ENCODE measurements around the gene SLC22A13. TPM values are rescaled to one million over a fixed set of nuclear protein-coding genes. Genes with fewer than 3 reads are reported as not detected.

SLC22A13 gene
- total and polyA plus RNA-seq, 9 of the 15 experiments (the other 6 are each of a cell fraction or from before 2014, with no cell fraction given): 0.09 to 0.49 (median 0.17) TPM; not detected in 3

DNA sequence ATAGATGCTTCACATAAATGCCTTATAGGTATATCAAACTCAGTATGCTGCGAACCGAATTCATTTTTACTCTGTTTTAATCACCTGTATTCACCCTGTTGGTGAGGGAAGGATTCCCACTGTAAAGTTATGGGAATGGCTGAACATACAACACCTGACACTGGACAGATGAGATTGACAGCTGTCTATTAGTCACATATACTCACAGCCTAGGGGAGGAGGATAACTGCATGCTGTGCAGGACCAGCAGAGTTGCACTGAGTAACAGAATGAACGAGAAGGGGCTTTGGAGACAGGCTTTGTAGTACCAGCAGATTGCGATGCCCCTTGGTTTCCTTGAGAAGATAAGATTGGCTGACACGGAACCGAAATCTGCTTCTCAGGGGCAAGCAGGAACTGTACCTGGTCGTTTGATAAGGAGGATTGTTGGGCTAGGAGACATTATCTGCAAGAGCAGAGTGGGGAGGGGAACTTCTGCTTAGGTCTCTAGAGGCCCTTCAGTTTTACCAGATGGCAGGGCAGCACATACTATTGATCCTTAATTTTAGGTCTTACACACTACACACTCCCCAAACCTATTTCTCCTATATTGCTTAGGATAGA lies 43.5 kb upstream of the SLC22A13 start (continued):
- TF ChIP-seq SPI1 (IDR thresholded peaks at IDR 0.05; ENCODE audit: borderline replicate concordance, low read depth, low read length) (0 out of 2 replicates have a peak, but pooled peaks have one; percentile 11), CBX8 (IDR thresholded peaks at IDR 0.05; ENCODE audit: borderline replicate concordance, extremely low read depth, low read depth, low read length, poor library complexity, severe bottlenecking) (no peak), BCL6 (CRISPR knock-in tag; IDR thresholded peaks at IDR 0.05) (no peak), TBP (optimal IDR thresholded peaks at IDR 0.05; ENCODE audit: low read depth, low read length) (no peak), ARID1B (IDR thresholded peaks at IDR 0.05) (peak; percentile 84), ZNF347 (CRISPR knock-in tag; IDR thresholded peaks at IDR 0.05; ENCODE audit: low read depth) (no peak), CBFA2T2 (conservative IDR thresholded peaks at IDR 0.05) (peak; percentile 91), ZNF668 (CRISPR knock-in tag; IDR thresholded peaks at IDR 0.05) (no peak), CBX2 (IDR thresholded peaks at IDR 0.05; ENCODE audit: insufficient read depth, low read length, poor library complexity, severe bottlenecking) (no peak), POLR2G (IDR thresholded peaks at IDR 0.05; ENCODE audit: low read depth, low read length) (no peak), RFX7 (CRISPR knock-in tag; IDR thresholded peaks at IDR 0.05) (no peak), FOSL1 (tag; conservative IDR thresholded peaks at IDR 0.05) (no peak), U2AF2 (optimal IDR thresholded peaks at IDR 0.05; ENCODE audit: low read depth, low read length) (no peak), C11orf30 (IDR thresholded peaks at IDR 0.05; ENCODE audit: low read depth) (no peak)
- TF ChIP-seq, protein P1, sequence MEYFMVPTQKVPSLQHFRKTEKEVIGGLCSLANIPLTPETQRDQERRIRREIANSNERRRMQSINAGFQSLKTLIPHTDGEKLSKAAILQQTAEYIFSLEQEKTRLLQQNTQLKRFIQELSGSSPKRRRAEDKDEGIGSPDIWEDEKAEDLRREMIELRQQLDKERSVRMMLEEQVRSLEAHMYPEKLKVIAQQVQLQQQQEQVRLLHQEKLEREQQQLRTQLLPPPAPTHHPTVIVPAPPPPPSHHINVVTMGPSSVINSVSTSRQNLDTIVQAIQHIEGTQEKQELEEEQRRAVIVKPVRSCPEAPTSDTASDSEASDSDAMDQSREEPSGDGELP (CRISPR knock-in tag; IDR thresholded peaks at IDR 0.05; ENCODE audit: borderline replicate concordance): 0 out of 2 replicates have a peak, but pooled peaks have one; percentile 19
- TF ChIP-seq, protein P2, sequence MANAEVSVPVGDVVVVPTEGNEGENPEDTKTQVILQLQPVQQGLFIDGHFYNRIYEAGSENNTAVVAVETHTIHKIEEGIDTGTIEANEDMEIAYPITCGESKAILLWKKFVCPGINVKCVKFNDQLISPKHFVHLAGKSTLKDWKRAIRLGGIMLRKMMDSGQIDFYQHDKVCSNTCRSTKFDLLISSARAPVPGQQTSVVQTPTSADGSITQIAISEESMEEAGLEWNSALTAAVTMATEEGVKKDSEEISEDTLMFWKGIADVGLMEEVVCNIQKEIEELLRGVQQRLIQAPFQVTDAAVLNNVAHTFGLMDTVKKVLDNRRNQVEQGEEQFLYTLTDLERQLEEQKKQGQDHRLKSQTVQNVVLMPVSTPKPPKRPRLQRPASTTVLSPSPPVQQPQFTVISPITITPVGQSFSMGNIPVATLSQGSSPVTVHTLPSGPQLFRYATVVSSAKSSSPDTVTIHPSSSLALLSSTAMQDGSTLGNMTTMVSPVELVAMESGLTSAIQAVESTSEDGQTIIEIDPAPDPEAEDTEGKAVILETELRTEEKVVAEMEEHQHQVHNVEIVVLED (CRISPR knock-in tag; IDR thresholded peaks at IDR 0.05): no peak
- TF ChIP-seq, protein P3, sequence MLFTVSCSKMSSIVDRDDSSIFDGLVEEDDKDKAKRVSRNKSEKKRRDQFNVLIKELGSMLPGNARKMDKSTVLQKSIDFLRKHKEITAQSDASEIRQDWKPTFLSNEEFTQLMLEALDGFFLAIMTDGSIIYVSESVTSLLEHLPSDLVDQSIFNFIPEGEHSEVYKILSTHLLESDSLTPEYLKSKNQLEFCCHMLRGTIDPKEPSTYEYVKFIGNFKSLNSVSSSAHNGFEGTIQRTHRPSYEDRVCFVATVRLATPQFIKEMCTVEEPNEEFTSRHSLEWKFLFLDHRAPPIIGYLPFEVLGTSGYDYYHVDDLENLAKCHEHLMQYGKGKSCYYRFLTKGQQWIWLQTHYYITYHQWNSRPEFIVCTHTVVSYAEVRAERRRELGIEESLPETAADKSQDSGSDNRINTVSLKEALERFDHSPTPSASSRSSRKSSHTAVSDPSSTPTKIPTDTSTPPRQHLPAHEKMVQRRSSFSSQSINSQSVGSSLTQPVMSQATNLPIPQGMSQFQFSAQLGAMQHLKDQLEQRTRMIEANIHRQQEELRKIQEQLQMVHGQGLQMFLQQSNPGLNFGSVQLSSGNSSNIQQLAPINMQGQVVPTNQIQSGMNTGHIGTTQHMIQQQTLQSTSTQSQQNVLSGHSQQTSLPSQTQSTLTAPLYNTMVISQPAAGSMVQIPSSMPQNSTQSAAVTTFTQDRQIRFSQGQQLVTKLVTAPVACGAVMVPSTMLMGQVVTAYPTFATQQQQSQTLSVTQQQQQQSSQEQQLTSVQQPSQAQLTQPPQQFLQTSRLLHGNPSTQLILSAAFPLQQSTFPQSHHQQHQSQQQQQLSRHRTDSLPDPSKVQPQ (CRISPR knock-in tag; IDR thresholded peaks at IDR 0.05; ENCODE audit: borderline replicate concordance): no peak
- TF ChIP-seq, protein P4, sequence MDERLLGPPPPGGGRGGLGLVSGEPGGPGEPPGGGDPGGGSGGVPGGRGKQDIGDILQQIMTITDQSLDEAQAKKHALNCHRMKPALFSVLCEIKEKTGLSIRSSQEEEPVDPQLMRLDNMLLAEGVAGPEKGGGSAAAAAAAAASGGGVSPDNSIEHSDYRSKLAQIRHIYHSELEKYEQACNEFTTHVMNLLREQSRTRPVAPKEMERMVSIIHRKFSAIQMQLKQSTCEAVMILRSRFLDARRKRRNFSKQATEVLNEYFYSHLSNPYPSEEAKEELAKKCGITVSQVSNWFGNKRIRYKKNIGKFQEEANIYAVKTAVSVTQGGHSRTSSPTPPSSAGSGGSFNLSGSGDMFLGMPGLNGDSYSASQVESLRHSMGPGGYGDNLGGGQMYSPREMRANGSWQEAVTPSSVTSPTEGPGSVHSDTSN (CRISPR knock-in tag; IDR thresholded peaks at IDR 0.05; ENCODE audit: low read depth): no peak
- TF ChIP-seq, protein P4 (tag; conservative IDR thresholded peaks at IDR 0.05; ENCODE audit: low read depth): peak; percentile 80

Data from K562 (cell line).